WTC11 (cell line): Measurements from ENCODE around the gene ACMSD.

ENCODE experiments used
- CBFB ChIP-seq: sonication (generic); formaldehyde crosslinking; IDR thresholded peaks from 2 replicates; pipeline ENCODE4 v1.8.1; 2022; ENCODE audit warnings: mild to moderate bottlenecking, low read depth, missing genetic modification reagents
- ELF4 ChIP-seq: sonication (generic); formaldehyde crosslinking; IDR thresholded peaks from 2 replicates; pipeline ENCODE4 v1.8.1; 2022; ENCODE audit warnings: low read depth, mild to moderate bottlenecking, moderate library complexity, missing genetic modification reagents
- ETV6 ChIP-seq: sonication (generic); formaldehyde crosslinking; IDR thresholded peaks from 2 replicates; pipeline ENCODE4 v1.8.1; 2022; ENCODE audit warnings: mild to moderate bottlenecking, missing genetic modification reagents
- JUN ChIP-seq: sonication (generic); formaldehyde crosslinking; IDR thresholded peaks from 2 replicates; pipeline ENCODE4 v1.8.0; 2023; ENCODE audit warnings: mild to moderate bottlenecking, missing genetic modification reagents
- NFATC4 ChIP-seq: fragments of 250-450 bp; sonication (Bioruptor Pico); IDR thresholded peaks from 2 replicates; pipeline ENCODE4 v1.9.0; 2021; ENCODE audit warnings: mild to moderate bottlenecking
- NR1H2 ChIP-seq: sonication (generic); formaldehyde crosslinking; IDR thresholded peaks from 2 replicates; pipeline ENCODE4 v1.9.0; 2021; ENCODE audit warnings: mild to moderate bottlenecking, moderate library complexity, missing genetic modification reagents
- TEAD1 ChIP-seq: sonication (generic); formaldehyde crosslinking; IDR thresholded peaks from 2 replicates; pipeline ENCODE4 v1.8.0; 2022; ENCODE audit warnings: mild to moderate bottlenecking, missing genetic modification reagents
- TP53 ChIP-seq: sonication (generic); formaldehyde crosslinking; IDR thresholded peaks from 2 replicates; pipeline ENCODE4 v1.8.1; 2023; ENCODE audit warnings: mild to moderate bottlenecking, missing genetic modification reagents
- ZNF219 ChIP-seq: sonication (generic); formaldehyde crosslinking; IDR thresholded peaks from 2 replicates; pipeline ENCODE4 v1.8.0; 2023; ENCODE audit warnings: missing genetic modification reagents, mild to moderate bottlenecking, borderline replicate concordance
- TF ChIP-seq, protein P1 (sequence below): sonication (generic); formaldehyde crosslinking; IDR thresholded peaks from 2 replicates; pipeline ENCODE4 v1.8.1; 2022; ENCODE audit warnings: mild to moderate bottlenecking, missing genetic modification reagents, moderate library complexity, borderline replicate concordance
- TF ChIP-seq, protein P2 (sequence below): sonication (generic); formaldehyde crosslinking; IDR thresholded peaks from 2 replicates; pipeline ENCODE4 v1.8.1; 2022; ENCODE audit warnings: missing genetic modification reagents, borderline replicate concordance
- TF ChIP-seq, protein P3 (sequence below): sonication (generic); formaldehyde crosslinking; IDR thresholded peaks from 2 replicates; pipeline ENCODE4 v1.8.1; 2022; ENCODE audit warnings: low read depth, mild to moderate bottlenecking, moderate library complexity, missing genetic modification reagents, borderline replicate concordance
- TF ChIP-seq, protein P4 (sequence below): fragments of 200-600 bp; IDR thresholded peaks from 2 replicates; pipeline ENCODE4 v1.8.0; 2022; ENCODE audit warnings: antibody characterized with exemption
- TF ChIP-seq, protein P5 (sequence below): sonication (generic); formaldehyde crosslinking; IDR thresholded peaks from 2 replicates; pipeline ENCODE4 v1.8.0; 2022; ENCODE audit warnings: mild to moderate bottlenecking, missing genetic modification reagents

DNA sequence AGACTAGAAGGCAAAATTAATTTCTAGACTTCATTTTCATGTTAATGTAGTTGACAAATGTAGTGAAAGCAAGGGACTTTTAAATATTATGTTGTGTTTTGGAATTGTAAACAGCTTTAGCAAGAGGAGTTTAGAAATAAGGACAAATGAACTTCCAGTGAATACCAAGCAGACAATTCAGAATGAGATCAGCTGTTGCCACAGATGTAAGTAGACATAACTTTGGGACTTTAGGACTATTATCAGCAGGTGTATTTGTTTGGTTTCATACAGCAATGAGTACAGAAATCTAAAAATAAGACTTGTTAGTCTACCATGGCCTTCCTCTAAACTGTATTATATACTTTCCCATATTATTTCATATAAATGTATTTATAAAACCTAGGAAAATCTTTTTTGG is 46.0 kb downstream of the ACMSD start:
- TF ChIP-seq, protein P1, sequence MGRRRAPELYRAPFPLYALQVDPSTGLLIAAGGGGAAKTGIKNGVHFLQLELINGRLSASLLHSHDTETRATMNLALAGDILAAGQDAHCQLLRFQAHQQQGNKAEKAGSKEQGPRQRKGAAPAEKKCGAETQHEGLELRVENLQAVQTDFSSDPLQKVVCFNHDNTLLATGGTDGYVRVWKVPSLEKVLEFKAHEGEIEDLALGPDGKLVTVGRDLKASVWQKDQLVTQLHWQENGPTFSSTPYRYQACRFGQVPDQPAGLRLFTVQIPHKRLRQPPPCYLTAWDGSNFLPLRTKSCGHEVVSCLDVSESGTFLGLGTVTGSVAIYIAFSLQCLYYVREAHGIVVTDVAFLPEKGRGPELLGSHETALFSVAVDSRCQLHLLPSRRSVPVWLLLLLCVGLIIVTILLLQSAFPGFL (CRISPR knock-in tag): no peak
- TF ChIP-seq, protein P2, sequence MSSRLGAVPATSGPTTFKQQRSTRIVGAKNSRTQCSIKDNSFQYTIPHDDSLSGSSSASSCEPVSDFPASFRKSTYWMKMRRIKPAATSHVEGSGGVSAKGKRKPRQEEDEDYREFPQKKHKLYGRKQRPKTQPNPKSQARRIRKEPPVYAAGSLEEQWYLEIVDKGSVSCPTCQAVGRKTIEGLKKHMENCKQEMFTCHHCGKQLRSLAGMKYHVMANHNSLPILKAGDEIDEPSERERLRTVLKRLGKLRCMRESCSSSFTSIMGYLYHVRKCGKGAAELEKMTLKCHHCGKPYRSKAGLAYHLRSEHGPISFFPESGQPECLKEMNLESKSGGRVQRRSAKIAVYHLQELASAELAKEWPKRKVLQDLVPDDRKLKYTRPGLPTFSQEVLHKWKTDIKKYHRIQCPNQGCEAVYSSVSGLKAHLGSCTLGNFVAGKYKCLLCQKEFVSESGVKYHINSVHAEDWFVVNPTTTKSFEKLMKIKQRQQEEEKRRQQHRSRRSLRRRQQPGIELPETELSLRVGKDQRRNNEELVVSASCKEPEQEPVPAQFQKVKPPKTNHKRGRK (CRISPR knock-in tag): no peak
- TF ChIP-seq NR1H2 (CRISPR knock-in tag) (no peak), TEAD1 (no peak), ZNF219 (no peak), CBFB (CRISPR knock-in tag) (no peak), NFATC4 (no peak), JUN (CRISPR knock-in tag) (no peak), ETV6 (no peak), ELF4 (no peak), TP53 (no peak)
- TF ChIP-seq, protein P3, sequence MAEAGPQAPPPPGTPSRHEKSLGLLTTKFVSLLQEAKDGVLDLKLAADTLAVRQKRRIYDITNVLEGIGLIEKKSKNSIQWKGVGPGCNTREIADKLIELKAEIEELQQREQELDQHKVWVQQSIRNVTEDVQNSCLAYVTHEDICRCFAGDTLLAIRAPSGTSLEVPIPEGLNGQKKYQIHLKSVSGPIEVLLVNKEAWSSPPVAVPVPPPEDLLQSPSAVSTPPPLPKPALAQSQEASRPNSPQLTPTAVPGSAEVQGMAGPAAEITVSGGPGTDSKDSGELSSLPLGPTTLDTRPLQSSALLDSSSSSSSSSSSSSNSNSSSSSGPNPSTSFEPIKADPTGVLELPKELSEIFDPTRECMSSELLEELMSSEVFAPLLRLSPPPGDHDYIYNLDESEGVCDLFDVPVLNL: no peak
- TF ChIP-seq, protein P4, sequence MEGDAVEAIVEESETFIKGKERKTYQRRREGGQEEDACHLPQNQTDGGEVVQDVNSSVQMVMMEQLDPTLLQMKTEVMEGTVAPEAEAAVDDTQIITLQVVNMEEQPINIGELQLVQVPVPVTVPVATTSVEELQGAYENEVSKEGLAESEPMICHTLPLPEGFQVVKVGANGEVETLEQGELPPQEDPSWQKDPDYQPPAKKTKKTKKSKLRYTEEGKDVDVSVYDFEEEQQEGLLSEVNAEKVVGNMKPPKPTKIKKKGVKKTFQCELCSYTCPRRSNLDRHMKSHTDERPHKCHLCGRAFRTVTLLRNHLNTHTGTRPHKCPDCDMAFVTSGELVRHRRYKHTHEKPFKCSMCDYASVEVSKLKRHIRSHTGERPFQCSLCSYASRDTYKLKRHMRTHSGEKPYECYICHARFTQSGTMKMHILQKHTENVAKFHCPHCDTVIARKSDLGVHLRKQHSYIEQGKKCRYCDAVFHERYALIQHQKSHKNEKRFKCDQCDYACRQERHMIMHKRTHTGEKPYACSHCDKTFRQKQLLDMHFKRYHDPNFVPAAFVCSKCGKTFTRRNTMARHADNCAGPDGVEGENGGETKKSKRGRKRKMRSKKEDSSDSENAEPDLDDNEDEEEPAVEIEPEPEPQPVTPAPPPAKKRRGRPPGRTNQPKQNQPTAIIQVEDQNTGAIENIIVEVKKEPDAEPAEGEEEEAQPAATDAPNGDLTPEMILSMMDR: no peak
- TF ChIP-seq, protein P5, sequence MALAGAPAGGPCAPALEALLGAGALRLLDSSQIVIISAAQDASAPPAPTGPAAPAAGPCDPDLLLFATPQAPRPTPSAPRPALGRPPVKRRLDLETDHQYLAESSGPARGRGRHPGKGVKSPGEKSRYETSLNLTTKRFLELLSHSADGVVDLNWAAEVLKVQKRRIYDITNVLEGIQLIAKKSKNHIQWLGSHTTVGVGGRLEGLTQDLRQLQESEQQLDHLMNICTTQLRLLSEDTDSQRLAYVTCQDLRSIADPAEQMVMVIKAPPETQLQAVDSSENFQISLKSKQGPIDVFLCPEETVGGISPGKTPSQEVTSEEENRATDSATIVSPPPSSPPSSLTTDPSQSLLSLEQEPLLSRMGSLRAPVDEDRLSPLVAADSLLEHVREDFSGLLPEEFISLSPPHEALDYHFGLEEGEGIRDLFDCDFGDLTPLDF (CRISPR knock-in tag): no peak
